Amniotic stem cell (primary cell): ENCODE results near the gene DENND4C.
A peak's percentile ranks its signal among the peaks of the same experiment; 100 is the strongest.
"Not testable (repeated sequence)": the region's sequence is repeated elsewhere in the genome, so short reads cannot be mapped to it uniquely, and the experiment has no call there.

ENCODE experiments used
- DNase-seq: peaks from one replicate; lab custom pipeline; 2025; lab: John Stamatoyannopoulos, UW

Gene DENND4C

DNA sequence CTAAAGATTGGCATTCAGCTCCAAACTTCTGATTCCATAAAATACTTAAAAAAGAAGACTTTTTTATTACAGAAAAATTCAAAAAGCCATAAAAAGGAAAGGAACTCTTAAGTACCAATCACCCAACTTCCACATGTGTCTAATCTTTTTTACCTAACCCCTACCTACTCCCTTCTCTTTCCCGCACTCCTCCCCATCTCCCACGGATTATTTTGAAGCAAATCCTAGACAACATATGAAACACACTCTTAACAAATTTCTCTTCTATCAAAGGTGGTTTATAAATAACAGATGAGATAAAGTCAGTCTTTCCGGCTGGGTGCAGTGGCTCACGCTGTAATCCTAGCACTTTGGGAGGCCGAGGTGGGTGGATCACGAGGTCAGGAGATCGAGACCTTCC is 5.9 kb upstream of the DENND4C start:
- no peak for DNase-seq

GRCh38 chr9:19229595-19230354 is 718 bp upstream of the DENND4C start:
- no peak for DNase-seq

GRCh38 chr9:19231126-19231903 is 822 bp downstream of the DENND4C start:
- DNase-seq, result no peak

DNA sequence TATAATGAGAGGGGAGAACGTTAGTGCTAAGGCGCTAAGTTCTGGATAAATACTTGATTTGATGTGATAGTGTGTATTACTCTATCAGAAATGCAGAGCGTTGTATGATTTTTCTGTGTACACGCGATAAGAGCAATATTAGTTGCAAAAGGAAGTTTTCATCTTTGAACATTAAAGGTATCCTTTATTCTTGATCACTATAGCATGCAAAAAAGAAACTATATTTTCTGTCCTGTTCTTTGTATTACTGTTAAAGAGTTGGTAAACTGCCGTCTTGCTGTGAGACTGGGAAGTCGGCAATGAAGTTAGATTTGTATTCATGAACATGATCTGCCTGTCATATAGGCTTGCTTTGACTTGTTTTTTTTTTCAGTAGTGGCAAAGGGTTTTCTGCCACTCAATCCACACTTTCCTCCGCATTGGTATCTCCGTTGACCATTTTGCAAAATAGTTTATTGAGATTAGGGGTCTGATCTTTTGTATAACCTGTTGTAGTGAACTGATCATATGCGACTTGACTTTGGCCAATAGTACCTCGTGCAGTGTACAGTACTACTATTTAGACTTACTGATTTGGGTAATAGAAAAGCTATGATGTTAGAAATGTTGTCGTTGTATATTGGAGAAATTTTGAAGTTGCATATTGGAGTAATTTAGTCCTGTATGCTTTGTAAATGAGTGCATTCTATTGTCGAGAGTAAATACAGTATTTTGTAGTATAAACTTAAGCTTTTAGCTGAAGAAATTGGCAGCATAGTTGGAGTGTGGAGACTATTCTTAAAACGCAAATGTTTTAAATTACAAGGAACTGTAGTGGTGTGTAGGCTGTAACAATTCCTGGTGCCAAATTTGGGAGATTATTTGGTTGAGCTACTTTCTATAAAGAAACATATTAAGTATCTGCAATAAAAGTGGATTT is 1.7 kb downstream of the DENND4C start:
- DNase-seq, result no peak

- DNase-seq, result peak; percentile 20
Measured at GRCh38 chr9:19232823-19233194, 2.3 kb downstream of the DENND4C start.

DNA sequence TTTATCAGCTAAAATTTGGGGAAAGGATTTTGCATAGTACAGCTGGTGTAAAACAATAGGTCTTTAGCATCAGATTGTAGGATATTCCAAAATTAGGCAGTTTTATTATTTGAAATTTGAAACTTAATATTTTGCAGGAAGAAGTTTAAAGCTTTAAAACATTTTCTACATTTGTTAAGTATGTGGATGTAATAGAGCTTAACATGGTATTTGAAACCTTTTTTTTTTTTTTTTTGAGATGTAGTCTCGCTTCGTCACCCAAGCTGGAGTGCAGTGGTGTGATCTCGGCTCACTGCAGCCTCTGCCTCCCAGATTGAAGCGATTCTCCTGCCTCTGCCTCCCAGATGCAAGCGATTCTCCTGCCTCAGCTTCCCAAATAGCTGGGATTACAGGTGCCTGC is 2.9 kb downstream of the DENND4C start:
- DNase-seq, result no peak

GRCh38 chr9:19239955-19240354 is 9.5 kb downstream of the DENND4C start:
- no peak for DNase-seq

DNA sequence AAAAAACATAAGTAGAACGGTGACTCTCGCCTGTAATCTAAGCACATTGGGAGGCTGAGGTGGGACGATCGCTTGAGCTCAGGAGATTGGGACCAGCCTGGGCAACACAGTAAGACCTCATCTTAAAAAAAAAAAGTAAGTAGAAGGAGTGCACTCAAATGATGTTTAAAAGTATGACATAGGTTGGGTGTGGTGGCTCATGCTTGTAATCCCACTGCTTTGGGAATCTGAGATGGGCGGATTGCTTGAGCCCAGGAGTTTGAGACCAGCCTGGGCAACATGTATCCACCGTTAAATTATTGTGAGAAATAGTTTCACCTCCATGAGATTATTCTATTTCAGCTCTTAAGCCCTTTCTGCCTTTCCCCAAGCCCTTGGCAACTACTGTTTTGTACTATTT is 11.2 kb downstream of the DENND4C start:
- no peak for DNase-seq

- no peak for DNase-seq
Measured at GRCh38 chr9:19243366-19244033, 13.0 kb downstream of the DENND4C start.

DNA sequence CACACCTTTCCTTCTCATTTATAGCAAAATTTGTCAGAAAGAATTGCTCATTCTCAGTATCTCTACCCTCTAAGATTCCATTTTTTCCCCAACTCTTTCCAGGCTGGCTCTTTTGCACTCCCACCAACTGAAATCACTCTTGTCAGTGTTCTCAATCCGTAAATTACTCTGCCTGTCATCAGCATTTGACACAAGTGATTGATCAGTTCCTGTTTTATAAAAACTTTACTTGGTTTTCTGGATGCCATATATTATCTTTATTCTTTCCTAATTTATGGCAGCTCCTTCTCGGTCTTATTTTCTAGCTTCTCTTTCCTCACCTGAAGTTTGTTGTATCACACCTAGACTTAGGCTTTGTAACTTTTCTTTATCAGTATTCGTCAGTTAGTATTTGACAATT is 16.4 kb downstream of the DENND4C start:
- no peak for DNase-seq

DNA sequence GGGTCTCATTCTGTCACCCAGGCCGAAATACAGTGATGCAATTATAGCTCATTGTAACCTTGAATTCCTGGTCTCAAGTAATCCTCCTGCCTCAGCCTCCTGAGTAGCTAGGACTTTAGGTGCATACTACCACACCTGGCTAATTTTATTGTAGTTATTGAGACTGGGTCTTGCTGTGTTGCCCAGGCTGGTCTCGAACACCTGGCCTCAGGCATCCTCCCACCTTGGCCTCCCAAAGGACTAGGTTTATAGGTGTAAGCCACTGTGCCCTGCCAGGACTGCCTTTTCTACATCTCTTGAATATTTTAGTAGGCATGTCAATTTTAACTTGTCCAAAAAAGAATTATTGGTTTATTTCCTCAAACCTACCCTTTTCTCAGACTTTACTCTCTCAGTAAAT is 16.9 kb downstream of the DENND4C start:
- no peak for DNase-seq

DNA sequence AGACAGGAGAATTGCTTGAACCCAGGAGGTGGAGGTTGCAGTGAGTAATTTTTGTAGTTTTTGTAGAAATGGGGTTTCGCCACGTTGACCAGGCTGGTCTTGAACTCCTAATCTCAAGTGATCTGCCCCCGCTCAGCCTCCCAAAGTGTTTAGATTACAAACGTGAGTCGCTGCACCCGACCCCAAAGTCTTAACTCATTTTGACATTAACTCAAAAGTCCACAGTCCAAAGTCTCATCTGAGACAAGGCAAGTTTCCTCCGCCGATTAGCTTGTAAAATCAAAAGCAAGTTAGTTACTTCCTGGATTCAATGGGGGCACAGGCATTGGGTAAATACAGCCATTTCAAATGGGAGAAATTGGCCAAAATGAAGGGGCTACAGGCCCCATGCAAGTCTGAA is 19.9 kb downstream of the DENND4C start:
- not testable (repeated sequence) for DNase-seq

- not testable (repeated sequence) for DNase-seq
Measured at GRCh38 chr9:19251203-19251602, 20.7 kb downstream of the DENND4C start.

- not testable (repeated sequence) for DNase-seq
Measured at GRCh38 chr9:19251622-19252021, 21.1 kb downstream of the DENND4C start.

GRCh38 chr9:19252174-19252884 is 21.8 kb downstream of the DENND4C start:
- DNase-seq, result no peak

DNA sequence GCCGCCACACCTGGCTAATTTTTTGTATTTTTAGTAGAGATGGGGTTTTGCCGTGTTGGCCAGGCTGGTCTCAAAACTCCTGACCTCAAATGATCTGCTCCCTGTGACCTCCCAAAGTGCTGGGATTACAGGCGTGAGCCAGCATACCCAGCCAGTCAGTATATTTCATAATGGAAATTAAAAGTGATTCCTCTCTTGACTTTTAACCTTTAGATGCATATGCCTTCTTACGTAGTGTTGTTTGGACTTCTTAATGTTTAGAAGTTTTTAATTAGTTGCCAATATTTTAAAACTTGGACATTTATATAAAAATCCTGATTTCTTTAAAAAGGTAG is 22.4 kb downstream of the DENND4C start:
- no peak for DNase-seq

- no peak for DNase-seq
Measured at GRCh38 chr9:19255112-19255511, 24.6 kb downstream of the DENND4C start.

DNA sequence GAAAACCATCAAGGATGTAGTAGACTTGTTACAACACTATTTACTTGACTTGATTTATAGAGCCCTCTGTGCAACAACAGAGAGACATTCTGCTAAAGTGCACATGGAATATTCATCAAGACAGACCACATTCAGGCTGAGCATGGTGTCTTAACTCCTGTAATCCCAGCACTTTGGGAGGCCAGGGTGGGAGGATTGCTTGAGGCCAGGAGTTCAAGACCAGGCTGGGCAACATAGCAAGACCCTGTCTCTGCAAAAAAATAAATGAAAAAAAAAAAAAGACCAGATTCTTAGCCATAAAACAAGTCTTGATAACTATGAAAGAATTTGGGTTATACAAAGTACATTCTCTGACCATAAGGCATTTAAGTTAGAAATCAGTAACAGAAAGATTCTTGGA is 25.3 kb downstream of the DENND4C start:
- DNase-seq, result no peak

DNA sequence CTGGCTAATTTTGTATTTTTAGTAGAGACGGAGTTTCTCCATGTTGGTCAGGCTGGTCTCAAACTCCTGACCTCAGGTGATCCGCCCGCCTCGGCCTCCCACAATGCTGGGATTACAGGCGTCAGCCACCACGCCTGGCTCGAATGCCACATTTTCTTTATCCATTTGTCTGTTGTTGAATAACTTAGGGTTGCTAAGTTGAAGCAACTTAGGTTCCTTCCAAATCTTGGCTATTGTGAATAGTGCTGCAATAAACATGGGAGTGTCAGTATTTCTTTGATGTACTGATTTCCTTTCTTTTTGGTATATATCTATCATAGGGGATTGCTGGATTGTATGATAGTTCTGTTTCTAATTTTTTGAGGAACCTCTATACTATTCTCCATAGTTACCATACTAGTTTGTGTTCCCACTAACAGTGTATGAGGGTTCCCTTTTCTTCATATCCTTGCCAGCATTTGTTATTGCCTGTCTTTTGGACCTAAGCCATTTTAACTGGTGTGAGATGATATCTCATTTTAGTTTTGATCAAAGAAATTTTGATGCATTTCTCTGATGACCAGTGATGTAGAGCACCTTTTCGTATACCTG is 29.3 kb downstream of the DENND4C start:
- not testable (repeated sequence) for DNase-seq

DNA sequence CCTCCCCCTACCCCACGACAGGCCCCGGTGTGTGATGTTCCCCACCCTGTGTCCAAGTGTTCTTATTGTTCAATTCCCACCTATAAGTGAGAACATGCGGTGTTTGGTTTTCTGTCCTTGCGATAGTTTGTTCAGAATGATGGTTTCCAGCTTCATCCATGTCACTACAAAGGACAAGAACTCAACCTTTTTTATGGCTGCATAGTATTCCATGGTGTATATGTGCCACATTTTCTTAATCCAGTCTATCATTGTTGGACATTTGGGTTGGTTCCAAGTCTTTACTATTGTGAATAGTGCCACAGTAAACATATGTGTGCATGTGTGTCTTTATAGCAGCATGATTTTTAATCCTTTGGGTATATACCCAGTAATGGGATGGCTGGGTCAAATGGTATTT is 35.1 kb downstream of the DENND4C start:
- DNase-seq, result not testable (repeated sequence)
